Measurements from ENCODE around the gene HOXC11. TPM values are rescaled to one million over a fixed set of nuclear protein-coding genes. Genes with fewer than 3 reads are reported as not detected.

Gene HOXC11
- total RNA-seq, 2 donors from 2014 or later = not detected

GRCh38 chr12:53971129-53971528 lies 1.8 kb upstream of the HOXC11 start:
- WGBS = 92% methylated on average over 3 of the region's 3 CpGs
- intact Hi-C loops (cut with DNase I) = no loop called here
- no peaks in the 10 kb centered on the region for H3K36me3 ChIP-seq
- H3K27me3 ChIP-seq (replicated peaks; ENCODE audit: insufficient read depth) = peaks cover 59% of the 10 kb centered on the region
- TF ChIP-seq POLR2A (IDR thresholded peaks at IDR 0.05) = no peak
- TF ChIP-seq POLR2AphosphoS5 (IDR thresholded peaks at IDR 0.05) = no peak
- no peak for TF ChIP-seq CTCF (IDR thresholded peaks at IDR 0.05)
- H3K27ac ChIP-seq = no peak overlapping the region
- no peaks in the 10 kb centered on the region for H3K4me1 ChIP-seq (replicated peaks)
- no peaks in the 10 kb centered on the region for H3K9me3 ChIP-seq
- no peak for DNase-seq (ENCODE audit: low spot score)
- no peak overlapping the region for H3K4me3 ChIP-seq

- intact Hi-C loops (cut with DNase I) = no loop called here
- no peak overlapping the region for H3K27ac ChIP-seq
- TF ChIP-seq POLR2A (IDR thresholded peaks at IDR 0.05) (no peak), CTCF (IDR thresholded peaks at IDR 0.05) (no peak), POLR2AphosphoS5 (IDR thresholded peaks at IDR 0.05) (no peak)
- H3K4me3 ChIP-seq = no peak overlapping the region
- no peak for DNase-seq (ENCODE audit: low spot score)
- H3K36me3 ChIP-seq = no peaks in the 10 kb centered on the region
- no peaks in the 10 kb centered on the region for H3K4me1 ChIP-seq (replicated peaks)
- WGBS = 67% methylated on average over 2 of the region's 2 CpGs
- H3K27me3 ChIP-seq (replicated peaks; ENCODE audit: insufficient read depth) = peaks cover 59% of the 10 kb centered on the region
- H3K9me3 ChIP-seq = no peaks in the 10 kb centered on the region
These were observed 1.2 kb upstream of the HOXC11 start for GRCh38 chr12:53971686-53972085.

GRCh38 chr12:53972152-53972702 lies 699 bp upstream of the HOXC11 start:
- intact Hi-C loops (cut with DNase I) = no loop called here
- Histone ChIP-seq H3K27ac (no peak overlapping the region), H3K9me3 (no peaks in the 10 kb centered on the region), H3K36me3 (no peaks in the 10 kb centered on the region), H3K4me3 (no peak overlapping the region), H3K27me3 (replicated peaks; ENCODE audit: insufficient read depth) (peaks cover 64% of the 10 kb centered on the region), H3K4me1 (replicated peaks) (no peaks in the 10 kb centered on the region)
- 41% methylated on average over 9 of the region's 9 CpGs for WGBS
- DNase-seq (ENCODE audit: low spot score) = no peak
- no peak for TF ChIP-seq CTCF (IDR thresholded peaks at IDR 0.05)
- TF ChIP-seq POLR2AphosphoS5 (IDR thresholded peaks at IDR 0.05) = no peak
- no peak for TF ChIP-seq POLR2A (IDR thresholded peaks at IDR 0.05)

DNA sequence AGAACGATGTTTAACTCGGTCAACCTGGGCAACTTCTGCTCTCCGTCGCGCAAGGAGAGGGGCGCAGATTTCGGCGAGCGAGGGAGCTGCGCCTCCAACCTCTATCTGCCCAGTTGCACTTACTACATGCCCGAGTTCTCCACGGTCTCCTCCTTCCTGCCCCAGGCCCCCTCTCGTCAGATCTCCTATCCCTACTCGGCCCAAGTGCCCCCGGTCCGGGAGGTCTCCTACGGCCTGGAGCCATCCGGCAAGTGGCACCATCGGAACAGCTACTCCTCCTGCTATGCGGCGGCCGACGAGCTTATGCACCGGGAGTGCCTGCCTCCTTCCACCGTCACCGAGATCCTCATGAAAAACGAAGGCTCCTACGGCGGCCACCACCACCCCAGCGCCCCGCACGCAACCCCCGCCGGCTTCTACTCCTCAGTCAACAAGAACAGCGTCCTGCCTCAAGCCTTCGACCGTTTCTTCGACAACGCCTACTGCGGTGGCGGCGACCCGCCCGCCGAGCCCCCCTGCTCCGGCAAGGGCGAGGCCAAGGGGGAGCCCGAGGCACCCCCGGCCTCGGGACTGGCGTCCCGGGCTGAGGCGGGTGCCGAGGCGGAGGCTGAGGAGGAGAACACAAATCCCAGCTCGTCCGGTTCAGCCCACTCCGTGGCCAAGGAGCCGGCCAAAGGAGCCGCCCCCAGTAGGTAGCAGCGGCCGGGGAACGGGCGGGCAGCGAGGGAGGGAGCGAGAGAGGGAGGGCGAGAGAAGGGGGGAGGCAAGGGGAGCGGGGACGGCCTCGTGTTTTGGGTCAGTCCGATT lies 513 bp downstream of the HOXC11 start:
- Histone ChIP-seq H3K27ac (no peak overlapping the region), H3K27me3 (replicated peaks; ENCODE audit: insufficient read depth) (peaks cover 71% of the 10 kb centered on the region), H3K36me3 (no peaks in the 10 kb centered on the region), H3K4me3 (no peak overlapping the region), H3K9me3 (no peaks in the 10 kb centered on the region), H3K4me1 (replicated peaks) (no peaks in the 10 kb centered on the region)
- WGBS = 3% methylated on average over 71 of the region's 71 CpGs
- DNase-seq (ENCODE audit: low spot score) = no peak
- intact Hi-C loops (cut with DNase I) = no loop called here
- TF ChIP-seq CTCF (IDR thresholded peaks at IDR 0.05) (no peak), POLR2AphosphoS5 (IDR thresholded peaks at IDR 0.05) (no peak), POLR2A (IDR thresholded peaks at IDR 0.05) (no peak)

Measured in prostate gland (tissue), 2 donors.